SH-SY5Y (cell line): Measurements from ENCODE around the gene FBXL4.

Experiments used
- GATA2 ChIP-seq: IDR thresholded peaks from 2 replicates; pipeline ENCODE4 v1.6.1; 2011; ENCODE audit warnings: mild to moderate bottlenecking, low read depth, low read length
- GATA3 ChIP-seq: IDR thresholded peaks from 2 replicates; pipeline ENCODE4 v1.6.1; 2011; ENCODE audit warnings: low read depth, mild to moderate bottlenecking, low read length, moderate library complexity

- TF ChIP-seq GATA2 (no peak), GATA3 (no peak)
These were observed 111.5 kb downstream of the FBXL4 start for GRCh38 chr6:98836025-98836961.
